Measurements from ENCODE around the gene HOXC4. TPM values are rescaled to one million over a fixed set of nuclear protein-coding genes. Genes with fewer than 3 reads are reported as not detected.

The HOXC4 gene
- total and polyA plus RNA-seq, 10 of the 15 experiments (the other 5 are each of a cell fraction or from before 2014, with no cell fraction given): 1.0 to 11.4 (median 4.2) TPM

DNA sequence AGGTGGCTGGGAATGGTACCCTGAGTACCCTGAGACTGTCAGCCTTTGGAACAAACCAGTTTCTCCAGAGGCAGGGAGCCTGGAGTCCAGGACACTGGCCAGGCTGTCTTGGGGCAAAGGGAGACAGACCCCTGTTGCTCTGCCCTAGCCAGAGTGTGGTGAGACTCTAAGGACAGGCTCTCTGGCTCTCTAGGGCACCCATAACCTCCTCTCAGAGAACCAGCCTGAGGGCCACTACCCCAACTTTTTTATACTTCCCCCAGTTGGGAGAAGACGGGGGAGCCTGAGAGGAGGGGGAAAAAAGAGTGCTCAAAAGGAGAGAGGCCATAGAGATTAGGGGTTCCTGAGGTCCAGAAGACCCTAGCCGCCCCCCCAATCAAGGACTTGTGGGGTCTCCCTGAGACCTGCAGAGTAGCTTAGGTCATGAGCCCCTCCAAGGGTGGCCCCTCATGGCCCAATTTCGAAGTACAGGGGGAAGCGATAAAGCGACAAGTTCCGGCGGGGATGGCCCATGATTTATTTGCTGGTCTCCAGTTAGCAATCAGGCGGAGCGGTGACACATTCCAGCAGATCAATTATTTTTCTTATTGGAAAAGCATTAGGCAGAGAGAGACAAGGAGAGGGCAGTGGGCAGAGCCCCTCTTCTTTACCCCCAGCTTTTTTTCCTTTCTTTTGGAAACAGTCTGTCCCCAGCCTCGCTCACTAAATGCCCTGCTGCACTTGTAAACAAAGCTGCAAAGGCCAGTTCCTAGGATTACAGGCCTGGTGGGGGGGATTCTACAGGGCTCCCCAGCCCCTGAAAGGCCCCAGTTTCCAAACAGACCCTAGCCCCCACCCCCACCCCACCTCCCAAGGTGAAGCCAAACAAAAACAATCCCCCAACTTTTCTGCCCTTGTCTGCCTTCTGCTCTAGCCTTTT, 43.3 kb upstream of the HOXC4 start:
- Histone ChIP-seq H3K27ac (ENCODE audit: control insufficient read depth, insufficient read depth) (no peak overlapping the region), H3K79me2 (ENCODE audit: control insufficient read depth, insufficient read depth, low read length) (no peaks in the 10 kb centered on the region), H3K9ac (ENCODE audit: control insufficient read depth, insufficient read depth, low read length) (no peak overlapping the region), H2AFZ (ENCODE audit: control insufficient read depth, low read depth, low read length) (no peak overlapping the region), H3K4me1 (ENCODE audit: control insufficient read depth, insufficient read depth, low read length) (peaks cover 6% of the 10 kb centered on the region), H3K27me3 (replicated peaks in 1 of 2; ENCODE audit: control insufficient read depth in 2 of 2, insufficient read depth in 2 of 2, low read length in 1 of 2) (peaks cover 34 to 46% of the 10 kb centered on the region in 2 experiments), H4K20me1 (ENCODE audit: control insufficient read depth, insufficient read depth) (no peaks in the 10 kb centered on the region; the same call in 1 of the 2 replicates), H3K4me3 (no peak overlapping the region), H3K4me2 (ENCODE audit: control insufficient read depth, insufficient read depth) (no peak overlapping the region), H3K36me3 (ENCODE audit: control insufficient read depth in 2 of 2, insufficient read depth in 2 of 2, low read length in 1 of 2) (no peaks in the 10 kb centered on the region), H3K9me3 (replicated peaks; ENCODE audit: control insufficient read depth, insufficient read depth, low read length) (no peaks in the 10 kb centered on the region)
- FAIRE-seq (no peak), DNase-seq (ENCODE audit: low read depth, low spot score) (no peak), ATAC-seq (no peak)
- SMC1A ChIA-PET (ENCODE audit: uncharacterized antibody, unreplicated experiment): interaction anchor here (0.7 to 1.8 kb wide), 3 partner anchors 127 to 192 kb away, joined by 3 to 4 read pairs (median 3); no protein-coding TSS in a partner anchor
- in situ Hi-C loops (cut with MboI): no loop called here
- intact Hi-C loops (cut with micrococcal nuclease; ENCODE audit: unreplicated experiment): no loop called here
- RAD21 ChIA-PET (ENCODE audit: unreplicated experiment): interaction anchor here (0.6 to 1.8 kb wide), 5 partner anchors 13 to 181 kb away, joined by 3 to 5 read pairs (median 4); partner anchors contain the start of gene HOXC10
- no peak for TF ChIP-seq KAT2A (conservative IDR thresholded peaks at IDR 0.05; ENCODE audit: control insufficient read depth, low read depth, low read length)
- peak; percentile 90; the same call in 1 of the 2 replicates for TF ChIP-seq EZH2 (IDR thresholded peaks at IDR 0.05; ENCODE audit: borderline replicate concordance, control insufficient read depth, low read depth, low read length)
- WGBS (ENCODE audit: insufficient coverage, insufficient replicate concordance, low lambda C conversion rate, missing lambda C conversion rate): 29% methylated on average over 9 of the region's 10 CpGs
- BruUV-seq (replicated peaks): no TSS peak
- POLR2A ChIA-PET: no interaction called here
- CTCF ChIA-PET: interaction anchor here (1.7 to 3.7 kb wide), 3 partner anchors 13 to 191 kb away, joined by 6 to 22 read pairs (median 6); no protein-coding TSS in a partner anchor

DNA sequence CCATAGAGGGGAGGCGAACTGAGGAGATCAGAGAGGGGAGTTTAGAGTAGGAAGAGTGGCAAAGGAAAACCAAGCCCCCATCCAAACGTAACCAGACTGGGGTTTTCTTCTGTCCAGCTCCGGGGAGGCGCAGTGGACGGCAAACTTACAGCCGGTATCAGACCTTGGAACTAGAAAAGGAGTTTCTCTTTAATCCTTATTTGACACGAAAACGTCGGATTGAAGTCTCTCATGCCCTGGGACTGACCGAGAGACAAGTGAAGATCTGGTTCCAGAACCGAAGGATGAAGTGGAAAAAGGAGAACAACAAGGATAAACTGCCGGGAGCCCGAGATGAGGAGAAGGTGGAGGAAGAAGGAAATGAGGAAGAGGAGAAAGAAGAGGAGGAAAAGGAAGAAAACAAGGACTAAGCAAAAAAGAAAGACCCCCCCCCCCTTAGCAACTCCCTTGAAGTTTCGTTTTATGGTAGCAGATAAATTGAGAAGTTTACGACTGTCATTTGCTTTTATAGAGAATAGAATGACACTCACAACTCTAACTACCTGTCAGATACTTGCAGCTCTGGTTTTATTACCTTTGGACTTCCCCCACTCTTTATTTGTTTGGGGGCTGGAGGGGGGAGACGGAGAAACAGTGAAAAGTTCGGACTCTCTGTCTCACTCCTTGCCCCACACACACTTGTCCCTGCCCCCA, 42.5 kb upstream of the HOXC4 start:
- SMC1A ChIA-PET (ENCODE audit: uncharacterized antibody, unreplicated experiment): interaction anchor here (1.0 kb wide), 2 partner anchors 22 to 127 kb away, joined by 3 to 4 read pairs; partner anchors contain the start of gene HOXC5
- POLR2A ChIA-PET: no interaction called here
- Histone ChIP-seq H3K9me3 (replicated peaks; ENCODE audit: control insufficient read depth, insufficient read depth, low read length) (no peaks in the 10 kb centered on the region), H3K79me2 (ENCODE audit: control insufficient read depth, insufficient read depth, low read length) (no peaks in the 10 kb centered on the region), H3K9ac (ENCODE audit: control insufficient read depth, insufficient read depth, low read length) (no peak overlapping the region), H3K4me1 (ENCODE audit: control insufficient read depth, insufficient read depth, low read length) (peaks cover 4% of the 10 kb centered on the region), H2AFZ (ENCODE audit: control insufficient read depth, low read depth, low read length) (no peak overlapping the region), H3K4me3 (no peak overlapping the region), H3K27ac (ENCODE audit: control insufficient read depth, insufficient read depth) (no peak overlapping the region), H3K4me2 (ENCODE audit: control insufficient read depth, insufficient read depth) (no peak overlapping the region), H4K20me1 (ENCODE audit: control insufficient read depth, insufficient read depth) (no peaks in the 10 kb centered on the region; the same call in 1 of the 2 replicates), H3K36me3 (ENCODE audit: control insufficient read depth in 2 of 2, insufficient read depth in 2 of 2, low read length in 1 of 2) (no peaks in the 10 kb centered on the region), H3K27me3 (replicated peaks in 1 of 2; ENCODE audit: control insufficient read depth in 2 of 2, insufficient read depth in 2 of 2, low read length in 1 of 2) (peaks cover 34 to 50% of the 10 kb centered on the region in 2 experiments)
- ATAC-seq: no peak
- no peak for DNase-seq (ENCODE audit: low read depth, low spot score)
- no peak for FAIRE-seq
- BruUV-seq (replicated peaks): no TSS peak
- intact Hi-C loops (cut with micrococcal nuclease; ENCODE audit: unreplicated experiment) (no loop called here), in situ Hi-C loops (cut with MboI) (no loop called here)
- CTCF ChIA-PET: interaction anchor here (0.8 to 3.7 kb wide), 3 partner anchors 21 to 190 kb away, joined by 3 to 22 read pairs (median 6); no protein-coding TSS in a partner anchor
- WGBS (ENCODE audit: insufficient coverage, insufficient replicate concordance, low lambda C conversion rate, missing lambda C conversion rate): 8% methylated on average over 17 of the region's 17 CpGs
- RAD21 ChIA-PET (ENCODE audit: unreplicated experiment): interaction anchor here (1.0 to 1.5 kb wide), 2 partner anchors 12 to 181 kb away, joined by 3 to 4 read pairs; no protein-coding TSS in a partner anchor
- TF ChIP-seq HCFC1 (IDR thresholded peaks at IDR 0.05; ENCODE audit: low read length) (no peak), IKZF2 (IDR thresholded peaks at IDR 0.05) (no peak), FOS (IDR thresholded peaks at IDR 0.05; ENCODE audit: borderline replicate concordance, extremely low read depth, insufficient read length) (no peak), CREM (IDR thresholded peaks at IDR 0.05; ENCODE audit: low read depth) (no peak), SREBF2 (IDR thresholded peaks at IDR 0.05; ENCODE audit: low read length) (no peak), MEF2B (IDR thresholded peaks at IDR 0.05; ENCODE audit: partially characterized antibody, poor library complexity, severe bottlenecking) (no peak), MEF2A (IDR thresholded peaks at IDR 0.05; ENCODE audit: insufficient read depth, low read depth, low read length) (no peak), PAX5 (IDR thresholded peaks at IDR 0.05; ENCODE audit: borderline replicate concordance, low read depth, low read length) (no peak), BACH1 (IDR thresholded peaks at IDR 0.05; ENCODE audit: borderline replicate concordance) (no peak), ZNF622 (IDR thresholded peaks at IDR 0.05) (no peak)

All from GM12878 (cell line).